Panc1 (cell line): Measurements from ENCODE around the gene FOLR3. TPM values are rescaled to one million over a fixed set of nuclear protein-coding genes. Genes with fewer than 3 reads are reported as not detected.

Experiments
- ATAC-seq: fragments of 200-7000 bp; cut with Tn5 transposase; 2 replicates; pipeline ENCODE4 v1.9.1; 2020; ENCODE audit warnings: mild to moderate bottlenecking, moderate library complexity
- BruUV-seq: library from RNA; stranded (reverse); fragments of 400-500 nt; replicated peaks from 2 replicates; lab custom pipeline; 2021; lab: Mats Ljungman, UMichigan
- CTCF ChIA-PET: fragments of 300-600 bp; sonication (Branson Sonifier 250); formaldehyde crosslinking; loops from one replicate; lab custom pipeline; 2022; ENCODE audit warnings: antibody characterized with exemption; lab: Charles Lee
- POLR2A ChIA-PET: fragments of 300-600 bp; sonication (Branson Sonifier 250); formaldehyde crosslinking; loops from one replicate; lab custom pipeline; 2022; ENCODE audit warnings: antibody characterized with exemption; lab: Charles Lee
- DNase-seq: peaks from one replicate; pipeline ENCODE4 v3.0.0-alpha.2; 2010; ENCODE audit warnings: low read depth, low spot score
- H3K27ac ChIP-seq: 2 replicates; pipeline ENCODE4 v1.5.1; 2011; ENCODE audit warnings: mild to moderate bottlenecking, low read length, inconsistent platforms
- H3K27me3 ChIP-seq: fragments of 200-500 bp; sonication (Bioruptor generic); 2 replicates; pipeline ENCODE4 v1.6.0; 2014; ENCODE audit warnings: low read length, inconsistent platforms; ENCODE audit not compliant: control insufficient read depth, insufficient read depth
- H3K36me3 ChIP-seq: fragments of 200-500 bp; sonication (Bioruptor generic); 2 replicates; pipeline ENCODE4 v1.5.1; 2014; ENCODE audit warnings: inconsistent platforms, mild to moderate bottlenecking, low read length, moderate library complexity; ENCODE audit not compliant: control insufficient read depth, insufficient read depth
- H3K4me1 ChIP-seq: 2 replicates; pipeline ENCODE4 v1.5.1; 2011; ENCODE audit warnings: inconsistent platforms, mild to moderate bottlenecking, low read length, moderate library complexity; ENCODE audit not compliant: control insufficient read depth, insufficient read depth
- H3K4me3 ChIP-seq, 2 experiments: 2 replicates each; pipeline ENCODE4 v1.5.1; 2011 to 2012; ENCODE audit warnings: low read depth in 2 of 2, low read length in 2 of 2, mild to moderate bottlenecking in 2 of 2, inconsistent platforms in 1 of 2, moderate library complexity in 1 of 2
- H3K9me3 ChIP-seq: fragments of 200-500 bp; sonication (Bioruptor generic); 2 replicates; pipeline ENCODE4 v1.5.1; 2014; ENCODE audit warnings: low read depth, mild to moderate bottlenecking, inconsistent platforms, low read length, moderate library complexity; ENCODE audit not compliant: control insufficient read depth, insufficient read depth
- CTCF ChIP-seq: fragments of 450-650 bp; IDR thresholded peaks from 2 replicates; pipeline ENCODE4 v1.5.1; 2017; ENCODE audit warnings: mild to moderate bottlenecking
- POLR2AphosphoS5 ChIP-seq: IDR thresholded peaks from 2 replicates; pipeline ENCODE4 v1.6.1; 2012; ENCODE audit warnings: mild to moderate bottlenecking, low read depth, low read length, moderate library complexity
- SIN3A ChIP-seq: IDR thresholded peaks from 2 replicates; pipeline ENCODE4 v1.6.1; 2012; ENCODE audit warnings: low read depth, mild to moderate bottlenecking, low read length, moderate library complexity, borderline replicate concordance; ENCODE audit not compliant: insufficient read depth
- TCF7L2 ChIP-seq: IDR thresholded peaks from 2 replicates; pipeline ENCODE4 v1.6.1; 2011; ENCODE audit warnings: mild to moderate bottlenecking, low read depth, low read length, inconsistent platforms
- in situ Hi-C: cut with HindIII; loops from 2 replicates; pipeline ENCODE4 v1.10.0; 2016; ENCODE audit warnings: low sequenced_read_pairs, low pct_unique_long_range_greater_than_20kb
- intact Hi-C: fragments of 100-400 bp; cut with micrococcal nuclease; formaldehyde crosslinking; loops from one replicate; pipeline ENCODE4 v1.10.0; 2022; ENCODE audit not compliant: unreplicated experiment
- total RNA-seq: library from RNA; stranded (reverse); gene quantifications from one replicate; pipeline ENCODE4 v1.2.1, GENCODE V29; 2021; ENCODE audit not compliant: unreplicated experiment
- TF ChIP-seq, protein P1 (sequence below), 2 experiments: IDR thresholded peaks; 2 replicates each; pipeline ENCODE4 v1.6.1; 2011 to 2012; ENCODE audit warnings: low read depth in 2 of 2, control low read depth in 1 of 2, low read length in 1 of 2, mild to moderate bottlenecking in 1 of 2, moderate library complexity in 1 of 2; ENCODE audit not compliant: insufficient read depth in 1 of 2

Gene FOLR3
- total RNA-seq, 1 experiment from 2014 or later, result not detected

DNA sequence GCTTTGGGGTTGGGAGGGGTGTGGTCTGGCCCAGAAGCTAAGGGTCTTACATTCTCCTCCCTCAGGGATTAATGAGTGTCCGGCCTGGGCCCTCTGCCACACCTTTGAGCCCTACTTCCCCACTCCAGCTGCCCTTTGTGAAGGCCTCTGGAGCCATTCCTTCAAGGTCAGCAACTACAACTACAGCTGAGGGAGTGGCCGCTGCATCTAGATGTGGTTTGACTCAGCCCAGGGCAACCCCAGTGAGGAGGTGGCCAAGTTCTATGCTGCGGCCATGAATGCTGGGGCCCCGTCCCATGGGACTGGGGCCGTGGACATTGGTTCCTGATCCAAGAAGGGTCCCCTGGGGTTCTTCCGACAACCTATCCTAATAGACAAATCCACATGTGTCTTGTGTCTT is 42.1 kb downstream of the FOLR3 start:
- H3K27me3 ChIP-seq, result no peaks in the 10 kb centered on the region

DNA sequence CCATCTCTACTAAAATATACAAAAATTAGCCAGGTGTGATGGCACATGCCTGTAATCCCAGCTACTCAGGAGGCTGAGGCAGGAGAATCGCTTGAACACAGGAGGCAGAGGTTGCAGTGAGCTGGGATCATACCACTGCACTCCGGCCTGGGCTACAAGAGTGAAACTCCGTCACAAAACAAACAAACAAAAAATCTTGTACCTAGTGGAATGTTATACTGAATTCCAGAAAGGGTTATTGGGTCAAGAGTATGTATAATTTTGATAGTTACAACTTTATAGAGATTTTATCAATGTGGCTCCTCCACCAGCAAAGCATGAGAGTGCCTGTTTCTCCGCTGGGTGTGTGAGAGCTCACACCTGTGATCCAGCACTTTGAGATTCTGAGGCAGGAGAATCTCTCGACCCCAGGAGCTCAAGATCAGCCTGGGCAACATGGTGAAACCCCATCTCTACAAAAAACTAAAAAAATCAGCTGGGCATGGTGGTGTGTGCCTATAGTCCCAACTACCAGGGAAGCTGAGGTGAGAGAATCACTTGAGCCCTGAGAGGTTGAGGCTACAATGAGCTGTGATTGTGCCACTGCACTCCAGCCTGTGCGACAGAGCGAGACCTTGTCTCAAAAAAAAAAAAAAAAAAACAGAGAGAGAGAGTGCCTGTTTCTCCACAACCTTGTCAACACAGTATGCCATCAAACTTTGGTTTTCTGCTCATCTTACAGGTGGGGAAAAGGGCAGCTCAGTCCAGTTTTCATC is 43.7 kb downstream of the FOLR3 start:
- DNase-seq, result no peak
- POLR2A ChIA-PET, result no interaction called here
- H3K4me3 ChIP-seq, result no peak overlapping the region

More for the DNA sequence above, 42.1 kb downstream of the FOLR3 start:
- no peaks in the 10 kb centered on the region for H3K36me3 ChIP-seq
- ChIA-PET CTCF (no interaction called here), POLR2A (no interaction called here)
- H3K9me3 ChIP-seq, result no peaks in the 10 kb centered on the region
- no peaks in the 10 kb centered on the region for H3K4me1 ChIP-seq
- BruUV-seq, result no TSS peak
- no peak overlapping the region for H3K4me3 ChIP-seq
- no peak overlapping the region for H3K27ac ChIP-seq
- intact Hi-C loops, result no loop called here
- TF ChIP-seq, protein P1, sequence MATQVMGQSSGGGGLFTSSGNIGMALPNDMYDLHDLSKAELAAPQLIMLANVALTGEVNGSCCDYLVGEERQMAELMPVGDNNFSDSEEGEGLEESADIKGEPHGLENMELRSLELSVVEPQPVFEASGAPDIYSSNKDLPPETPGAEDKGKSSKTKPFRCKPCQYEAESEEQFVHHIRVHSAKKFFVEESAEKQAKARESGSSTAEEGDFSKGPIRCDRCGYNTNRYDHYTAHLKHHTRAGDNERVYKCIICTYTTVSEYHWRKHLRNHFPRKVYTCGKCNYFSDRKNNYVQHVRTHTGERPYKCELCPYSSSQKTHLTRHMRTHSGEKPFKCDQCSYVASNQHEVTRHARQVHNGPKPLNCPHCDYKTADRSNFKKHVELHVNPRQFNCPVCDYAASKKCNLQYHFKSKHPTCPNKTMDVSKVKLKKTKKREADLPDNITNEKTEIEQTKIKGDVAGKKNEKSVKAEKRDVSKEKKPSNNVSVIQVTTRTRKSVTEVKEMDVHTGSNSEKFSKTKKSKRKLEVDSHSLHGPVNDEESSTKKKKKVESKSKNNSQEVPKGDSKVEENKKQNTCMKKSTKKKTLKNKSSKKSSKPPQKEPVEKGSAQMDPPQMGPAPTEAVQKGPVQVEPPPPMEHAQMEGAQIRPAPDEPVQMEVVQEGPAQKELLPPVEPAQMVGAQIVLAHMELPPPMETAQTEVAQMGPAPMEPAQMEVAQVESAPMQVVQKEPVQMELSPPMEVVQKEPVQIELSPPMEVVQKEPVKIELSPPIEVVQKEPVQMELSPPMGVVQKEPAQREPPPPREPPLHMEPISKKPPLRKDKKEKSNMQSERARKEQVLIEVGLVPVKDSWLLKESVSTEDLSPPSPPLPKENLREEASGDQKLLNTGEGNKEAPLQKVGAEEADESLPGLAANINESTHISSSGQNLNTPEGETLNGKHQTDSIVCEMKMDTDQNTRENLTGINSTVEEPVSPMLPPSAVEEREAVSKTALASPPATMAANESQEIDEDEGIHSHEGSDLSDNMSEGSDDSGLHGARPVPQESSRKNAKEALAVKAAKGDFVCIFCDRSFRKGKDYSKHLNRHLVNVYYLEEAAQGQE (IDR thresholded peaks at IDR 0.05; ENCODE audit: insufficient read depth in 1 of 2, low read depth in 2 of 2, low read length in 1 of 2), result no peak
- TF ChIP-seq TCF7L2, result no peak
- TF ChIP-seq SIN3A, result no peak
- no peak for TF ChIP-seq CTCF
- no peak for TF ChIP-seq POLR2AphosphoS5
- DNase-seq, result no peak
- ATAC-seq, result no peak
- in situ Hi-C loops, result no loop called here

More for the DNA sequence above, 43.7 kb downstream of the FOLR3 start:
- no TSS peak for BruUV-seq
- no peaks in the 10 kb centered on the region for H3K4me1 ChIP-seq
- CTCF ChIA-PET, result interaction anchor here (0.5 to 1.0 kb wide), 4 partner anchors 12 to 154 kb away, joined by 4 to 5 read pairs (median 4); no protein-coding TSS in a partner anchor
- in situ Hi-C loops, result no loop called here
- no peaks in the 10 kb centered on the region for H3K27me3 ChIP-seq
- no peak overlapping the region for H3K27ac ChIP-seq
- TF ChIP-seq TCF7L2 (no peak), POLR2AphosphoS5 (no peak), SIN3A (no peak), CTCF (no peak)
- TF ChIP-seq, protein P1 (IDR thresholded peaks at IDR 0.05; ENCODE audit: insufficient read depth in 1 of 2, low read depth in 2 of 2, low read length in 1 of 2), result no peak
- H3K36me3 ChIP-seq, result no peaks in the 10 kb centered on the region
- intact Hi-C loops, result no loop called here
- no peak for ATAC-seq
- no peaks in the 10 kb centered on the region for H3K9me3 ChIP-seq
